Myocyte (in vitro differentiated cells): ENCODE measurements around the gene DHCR7. TPM values are rescaled to one million over a fixed set of nuclear protein-coding genes. Genes with fewer than 3 reads are reported as not detected.
"Not testable (repeated sequence)": the region's sequence is repeated elsewhere in the genome, so short reads cannot be mapped to it uniquely, and the experiment has no call there.

Experiments used
- DNase-seq: peaks from one replicate; pipeline ENCODE4 v3.0.0-alpha.2; 2012; ENCODE audit warnings: low read depth
- total RNA-seq: library from RNA; depleted of rRNA; stranded (reverse); fragments of >200 nt; gene quantifications from 2 replicates; pipeline ENCODE4 v1.2.3, GENCODE V29; 2014

DHCR7 gene
- total RNA-seq, 1 donor from 2014 or later: 87.5 TPM

GRCh38 chr11:71438650-71439049 is 9.5 kb downstream of the DHCR7 start:
- no peak for DNase-seq

DNA sequence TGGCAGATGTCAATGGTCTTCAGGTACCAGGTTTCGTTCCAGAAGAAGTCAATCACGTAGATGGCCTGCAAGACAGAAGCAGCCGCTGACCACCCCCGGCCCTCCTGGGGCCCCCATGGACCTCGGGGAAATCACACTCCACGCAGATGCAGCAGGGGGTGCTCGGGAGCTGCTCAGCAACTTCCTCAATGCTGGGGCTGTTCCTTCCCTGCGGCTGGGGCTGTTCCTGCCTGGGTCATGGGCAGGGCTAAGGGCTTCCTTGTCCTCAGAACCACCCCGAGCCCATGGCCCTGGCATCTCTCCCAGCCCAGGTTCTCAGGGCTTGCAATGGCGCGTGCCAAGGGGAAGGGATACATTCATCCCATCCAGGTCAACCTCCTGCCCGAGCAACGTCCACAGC is 10.3 kb downstream of the DHCR7 start:
- no peak for DNase-seq

DNA sequence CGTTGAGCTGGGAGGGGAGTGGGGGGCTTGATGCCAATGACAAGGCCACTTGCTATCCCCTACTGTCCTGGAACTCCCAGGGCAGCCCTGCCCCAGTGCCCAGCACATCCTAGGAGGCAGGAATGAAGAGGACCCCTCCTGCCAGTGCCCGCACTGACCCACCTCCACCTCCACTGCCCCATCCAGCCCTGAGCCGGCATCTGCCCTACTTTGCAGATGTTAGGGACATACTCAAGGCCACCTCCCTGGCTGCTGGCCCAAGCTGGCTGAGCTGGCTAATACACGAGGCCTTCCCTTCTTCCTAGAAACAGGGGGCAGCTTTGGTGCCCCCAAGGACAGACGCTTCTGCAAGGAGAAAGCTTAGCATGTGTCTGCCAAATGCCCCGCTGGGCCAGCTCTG is 10.8 kb downstream of the DHCR7 start:
- no peak for DNase-seq

- DNase-seq: no peak
Observed at GRCh38 chr11:71436861-71437260, 11.3 kb downstream of the DHCR7 start.

- DNase-seq: no peak
Observed at GRCh38 chr11:71435278-71435951, 12.8 kb downstream of the DHCR7 start.

DNA sequence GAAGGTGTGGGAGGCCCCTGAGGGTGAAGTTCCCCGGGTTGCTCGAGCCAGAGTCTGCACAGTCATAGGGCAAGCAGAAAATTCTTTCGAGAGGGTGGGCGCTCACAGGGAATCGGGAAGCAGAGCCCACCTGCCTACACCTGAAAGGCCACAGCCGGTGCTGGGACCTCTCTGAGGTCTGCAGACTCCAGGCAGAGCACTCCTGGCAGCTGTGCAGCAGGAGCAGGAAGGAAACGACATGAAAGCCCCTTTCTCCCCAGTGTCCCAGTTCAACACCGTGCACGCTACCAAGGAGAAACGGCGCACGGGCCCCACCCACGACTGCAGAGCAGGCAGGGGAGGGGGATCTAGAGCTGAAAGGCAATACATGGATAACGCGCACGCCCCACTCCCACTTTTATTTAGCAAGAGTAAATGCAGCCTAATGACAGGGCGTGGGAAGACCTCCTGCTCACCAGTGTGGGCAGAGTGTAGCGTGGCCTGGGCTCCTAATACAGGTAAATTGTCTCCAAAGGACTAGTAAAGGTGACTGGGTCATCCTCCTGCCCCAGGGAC is 13.5 kb downstream of the DHCR7 start:
- DNase-seq: no peak

DNA sequence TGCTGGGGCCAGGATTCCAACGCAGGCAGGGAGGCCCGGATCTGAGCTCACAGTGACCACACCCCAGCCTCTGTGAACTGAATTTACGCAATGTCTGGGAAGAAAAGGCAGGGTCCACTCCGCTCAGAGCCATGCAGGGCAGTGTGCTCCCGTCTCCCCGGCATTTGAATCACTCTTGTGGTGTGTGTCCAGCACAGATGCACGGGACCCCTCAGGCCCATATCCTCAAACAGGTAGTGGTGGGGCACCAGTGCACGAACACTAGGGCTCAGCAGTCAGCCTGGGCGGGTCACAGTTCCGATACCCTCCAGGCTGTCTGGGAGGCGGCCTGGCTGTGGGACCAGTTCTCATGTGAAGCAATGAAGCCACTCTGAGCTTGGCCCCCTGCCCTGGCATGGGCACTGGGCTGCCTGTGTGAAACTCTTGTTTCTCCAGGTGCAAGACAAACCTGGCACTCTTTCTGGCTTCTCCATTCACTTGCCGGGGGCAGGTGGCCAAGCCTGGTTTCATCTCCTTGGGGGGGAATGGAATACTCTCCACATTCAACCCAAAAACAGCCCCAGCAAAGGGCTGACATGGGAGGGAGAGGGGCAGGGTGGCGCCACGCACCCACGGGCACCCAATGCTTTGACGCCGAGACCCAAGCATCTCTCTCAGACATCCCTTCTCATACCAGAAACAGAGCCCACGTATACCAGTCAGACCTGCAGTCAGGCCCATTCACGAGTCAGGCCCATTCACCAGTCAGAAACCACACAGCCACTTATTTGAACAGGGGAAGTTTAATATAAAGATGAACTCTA is 14.3 kb downstream of the DHCR7 start:
- DNase-seq: no peak

DNA sequence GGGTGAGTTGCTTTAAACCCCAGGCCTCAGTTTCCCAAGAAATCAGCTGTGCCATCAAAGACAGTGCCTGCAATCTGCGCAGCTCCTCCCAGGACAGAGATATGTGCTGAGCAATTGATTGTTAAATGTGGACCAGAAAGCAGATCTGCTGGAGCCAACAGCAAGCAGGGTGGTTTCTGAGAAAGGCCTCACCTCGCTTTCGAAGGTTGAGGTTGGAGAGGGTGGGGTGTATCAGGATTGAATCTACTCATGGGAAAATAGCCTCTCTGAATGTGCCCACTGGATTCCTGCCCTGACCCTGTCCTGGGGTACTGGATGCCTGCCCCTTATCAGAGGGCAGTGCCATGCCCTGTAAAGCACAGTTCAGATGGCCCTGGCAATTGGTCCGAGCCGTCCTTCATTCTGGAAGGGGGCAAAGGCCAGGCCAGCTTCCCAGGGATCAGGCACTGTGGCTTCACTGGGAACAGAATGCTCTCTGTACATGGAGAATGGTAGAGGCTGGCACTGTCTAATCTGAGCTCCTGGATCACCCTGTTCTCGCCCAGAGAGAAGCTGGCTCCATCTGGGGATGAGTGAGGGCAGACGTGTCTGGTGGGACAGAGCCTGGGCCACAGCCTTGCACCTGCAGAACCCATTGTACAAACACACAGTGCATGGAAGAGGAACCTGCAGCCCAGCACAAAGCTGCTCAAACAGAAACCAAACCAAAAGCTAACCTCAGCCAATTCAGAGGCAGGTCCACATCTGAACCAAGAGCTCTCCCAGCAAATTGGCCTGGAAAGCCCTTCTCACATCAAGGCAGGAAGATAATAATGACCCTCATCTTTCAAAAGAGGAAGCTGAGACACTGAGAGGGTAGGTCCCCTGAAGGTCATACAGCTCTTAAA is 15.2 kb downstream of the DHCR7 start:
- DNase-seq: no peak

GRCh38 chr11:71431271-71431670 is 16.9 kb downstream of the DHCR7 start:
- DNase-seq: no peak

DNA sequence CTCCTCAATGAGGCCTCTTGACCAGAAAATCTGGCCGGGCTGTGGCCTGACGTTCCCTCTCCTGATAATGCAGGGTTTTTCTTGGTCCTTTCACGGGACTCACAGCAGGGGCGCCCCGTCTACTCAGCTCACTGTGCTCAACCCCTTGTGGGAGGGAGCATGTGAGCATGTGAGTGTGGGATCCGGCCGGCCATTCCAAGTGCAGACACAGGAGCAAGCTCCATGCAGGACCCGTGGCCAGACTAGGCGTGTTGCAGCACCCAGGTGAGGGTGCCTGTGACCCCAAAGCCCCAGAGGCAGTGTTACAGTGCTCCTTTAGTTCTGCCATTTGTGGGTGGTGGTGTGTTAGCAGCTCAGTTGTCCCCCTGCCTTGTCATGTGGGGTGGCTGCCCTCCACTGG is 18.0 kb downstream of the DHCR7 start:
- no peak for DNase-seq

- DNase-seq: no peak
Observed at GRCh38 chr11:71429701-71430100, 18.5 kb downstream of the DHCR7 start.

GRCh38 chr11:71428861-71429435 is 19.2 kb downstream of the DHCR7 start:
- DNase-seq: no peak

GRCh38 chr11:71426413-71426812 is 21.8 kb downstream of the DHCR7 start:
- DNase-seq: no peak

GRCh38 chr11:71425860-71426259 is 22.3 kb downstream of the DHCR7 start:
- DNase-seq: no peak

- no peak for DNase-seq
Observed at GRCh38 chr11:71425409-71425808, 22.8 kb downstream of the DHCR7 start.

- no peak for DNase-seq
Observed at GRCh38 chr11:71423181-71423790, 24.9 kb downstream of the DHCR7 start.

- DNase-seq: not testable (repeated sequence)
Observed at GRCh38 chr11:71422318-71422717, 25.9 kb downstream of the DHCR7 start.

DNA sequence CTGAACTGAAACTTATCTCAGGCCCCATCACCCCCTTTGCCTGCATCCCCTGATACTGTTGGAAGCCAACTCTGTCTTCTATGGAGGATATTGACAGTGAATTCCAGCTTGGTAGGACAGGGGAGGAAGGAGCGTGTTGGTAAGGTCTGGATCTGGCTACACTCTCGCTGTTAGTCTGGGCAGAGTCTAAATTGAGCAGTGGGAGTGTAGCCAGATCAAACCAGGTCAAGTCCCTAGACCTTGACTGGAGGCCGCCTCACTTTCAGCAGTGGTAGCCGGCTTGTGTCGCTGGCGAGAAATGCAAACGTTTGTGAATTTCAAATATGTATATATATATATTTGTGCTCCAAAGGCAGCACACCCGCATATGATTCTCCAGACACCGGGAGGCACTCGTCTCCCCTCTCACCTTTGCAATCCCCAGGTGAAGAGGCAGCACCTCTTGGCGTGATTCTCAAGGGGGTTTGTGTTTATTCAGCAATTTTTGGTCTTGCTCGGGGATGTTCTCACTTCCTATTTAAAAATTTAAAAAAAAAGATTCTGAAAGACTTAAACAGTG is 26.7 kb downstream of the DHCR7 start:
- no peak for DNase-seq

DNA sequence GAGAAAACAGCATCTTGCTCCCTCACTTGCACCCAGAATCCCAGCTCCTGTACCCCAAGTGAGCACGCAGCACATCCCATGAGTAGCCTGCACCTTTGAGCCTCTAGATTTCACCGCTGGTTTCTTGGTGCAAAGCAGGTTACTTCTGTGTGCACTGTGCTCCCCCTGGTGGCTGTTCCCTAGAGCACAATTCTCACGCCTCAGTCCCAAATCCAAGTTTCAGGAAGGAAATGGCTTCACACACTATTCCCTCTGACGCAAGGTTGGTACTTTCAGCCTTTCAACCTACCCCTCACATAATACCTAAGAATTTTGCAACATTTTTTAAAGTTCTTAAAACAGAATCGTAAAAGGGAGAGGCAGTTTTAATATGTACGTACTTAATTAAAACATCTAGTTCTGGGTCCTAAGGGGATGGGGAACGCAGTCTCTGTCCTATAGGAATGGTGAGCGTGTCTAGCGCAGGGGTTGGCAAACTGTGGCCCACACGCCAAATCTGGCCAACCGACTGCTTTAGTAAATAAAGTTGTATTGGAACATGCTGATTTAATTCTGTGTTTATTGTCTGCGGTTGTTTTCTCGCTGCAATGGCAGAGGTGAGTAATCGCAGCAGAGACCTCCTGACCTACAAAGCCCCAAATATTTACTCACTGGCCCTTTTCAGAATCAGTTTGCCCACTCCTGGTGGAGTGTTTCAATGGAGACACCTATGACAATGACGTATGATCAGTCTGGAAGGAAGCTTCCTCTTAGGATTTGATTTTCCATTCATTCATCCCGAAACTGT is 27.5 kb downstream of the DHCR7 start:
- peak; percentile 58 for DNase-seq

GRCh38 chr11:71418643-71419042 is 29.6 kb downstream of the DHCR7 start:
- peak; percentile 97 for DNase-seq
